Breast epithelium (tissue), 4 donors: ENCODE measurements around the gene ANKRD44. TPM values are rescaled to one million over a fixed set of nuclear protein-coding genes. Genes with fewer than 3 reads are reported as not detected.

Experiments
- DNase-seq, 2 donors: peaks; one replicate each; pipeline ENCODE4 v3.0.0-alpha.2; 2019; ENCODE audit warnings: low spot score in 2 of 2
- H3K27ac ChIP-seq, 2 donors: fragments of 200-600 bp; sonication (generic) in 1 of 2; one replicate each; pipeline ENCODE4 v1.5.1; 2016 to 2019; ENCODE audit warnings: mild to moderate bottlenecking in 1 of 2
- H3K27me3 ChIP-seq, 2 donors: fragments of 200-600 bp; sonication (generic) in 1 of 2; one replicate each; pipeline versions ENCODE4 v1.5.1 to v1.6.0; 2017 to 2019; ENCODE audit warnings: control low read depth in 1 of 2, mild to moderate bottlenecking in 1 of 2
- H3K36me3 ChIP-seq: fragments of 200-600 bp; one replicate; pipeline ENCODE4 v1.5.1; 2019
- H3K4me1 ChIP-seq, 2 donors: fragments of 200-600 bp; sonication (generic); one replicate each; pipeline ENCODE4 v1.5.1; 2016 to 2019; ENCODE audit warnings: control low read depth in 1 of 2
- H3K4me3 ChIP-seq, 3 donors: fragments of 200-600 bp; sonication (generic); 1 replicate in 2 of 3; 2 replicates in 1 of 3; pipeline ENCODE4 v1.5.1; 2016 to 2019; ENCODE audit warnings: mild to moderate bottlenecking in 3 of 3, moderate library complexity in 2 of 3
- H3K9me3 ChIP-seq, 2 donors: fragments of 200-600 bp; sonication (generic) in 1 of 2; one replicate each; pipeline ENCODE4 v1.5.1; 2016 to 2019; ENCODE audit warnings: control low read depth in 1 of 2
- POLR2A ChIP-seq: fragments of 450-650 bp; IDR thresholded peaks from one replicate; pipeline ENCODE4 v1.6.1; 2016; ENCODE audit warnings: antibody characterized with exemption, mild to moderate bottlenecking, moderate library complexity
- POLR2AphosphoS5 ChIP-seq, 3 donors: sonication (generic); formaldehyde crosslinking; IDR thresholded peaks; one replicate each; pipeline ENCODE4 v1.6.1; 2017; ENCODE audit warnings: antibody characterized with exemption in 3 of 3
- intact Hi-C: fragments of 100-400 bp; cut with DNase I; formaldehyde crosslinking; loops from one replicate; pipeline ENCODE4 v1.15.1; 2023; ENCODE audit warnings: low total_unique reads
- total RNA-seq, 3 donors: library from RNA; depleted of rRNA; stranded (reverse); fragments of >200 nt; gene quantifications; one replicate each; pipeline ENCODE4 v1.1.0, GENCODE V29; 2016
- TF ChIP-seq, protein P1 (sequence below), 3 donors: fragments of 450-650 bp; IDR thresholded peaks; one replicate each; pipeline ENCODE4 v1.5.1; 2016 to 2017; ENCODE audit warnings: antibody characterized with exemption in 3 of 3, mild to moderate bottlenecking in 3 of 3, moderate library complexity in 3 of 3

The ANKRD44 gene
- total RNA-seq, 3 donors from 2014 or later, result 18.0 to 41.3 (median 19.9) TPM

DNA sequence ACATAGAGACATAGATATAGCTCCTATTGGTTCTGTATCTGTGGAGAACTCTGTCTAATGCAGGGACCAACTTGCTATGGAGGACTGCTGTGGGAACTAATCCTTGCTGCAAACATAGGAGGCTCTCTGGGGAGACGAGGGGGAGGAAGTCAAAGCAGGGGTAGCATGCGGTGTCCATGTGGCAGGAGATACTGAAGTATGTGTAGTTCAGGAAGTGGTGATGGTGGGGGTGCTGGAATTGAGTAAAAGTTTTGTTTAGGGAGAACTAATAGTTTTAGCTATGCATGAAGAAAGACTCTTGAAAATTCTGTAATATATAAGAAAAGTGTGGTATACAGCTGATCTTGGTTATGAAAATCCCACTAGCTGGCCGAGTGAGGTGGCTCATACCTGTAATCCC, 62.0 kb downstream of the ANKRD44 start:
- H3K27me3 ChIP-seq, result no peaks in the 10 kb centered on the region
- DNase-seq, result no peak
- H3K9me3 ChIP-seq, result no peaks in the 10 kb centered on the region

DNA sequence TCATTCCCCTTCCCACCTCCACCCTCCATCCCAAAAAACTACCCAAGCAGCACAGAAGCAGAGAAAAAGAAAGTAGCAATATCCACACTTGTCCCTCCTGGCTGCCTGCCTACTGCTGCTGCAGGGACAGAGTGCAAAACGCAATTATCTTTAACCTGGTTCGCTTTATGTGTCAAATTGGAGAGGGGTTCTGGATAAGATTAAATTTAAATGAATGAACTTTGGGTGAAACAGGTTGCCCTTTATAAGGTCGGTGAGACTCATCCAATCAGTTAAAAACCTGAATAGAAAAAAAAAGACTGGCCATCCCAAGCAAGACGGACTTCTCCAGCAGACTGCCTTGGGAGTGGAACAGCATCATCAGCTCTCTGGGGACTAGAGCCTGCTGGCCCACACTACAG, 62.6 kb downstream of the ANKRD44 start:
- Histone ChIP-seq H3K27ac (no peak overlapping the region), H3K4me1 (no peaks in the 10 kb centered on the region), H3K36me3 (no peaks in the 10 kb centered on the region), H3K27me3 (no peaks in the 10 kb centered on the region), H3K9me3 (no peaks in the 10 kb centered on the region), H3K4me3 (no peak overlapping the region)
- TF ChIP-seq, protein P1, sequence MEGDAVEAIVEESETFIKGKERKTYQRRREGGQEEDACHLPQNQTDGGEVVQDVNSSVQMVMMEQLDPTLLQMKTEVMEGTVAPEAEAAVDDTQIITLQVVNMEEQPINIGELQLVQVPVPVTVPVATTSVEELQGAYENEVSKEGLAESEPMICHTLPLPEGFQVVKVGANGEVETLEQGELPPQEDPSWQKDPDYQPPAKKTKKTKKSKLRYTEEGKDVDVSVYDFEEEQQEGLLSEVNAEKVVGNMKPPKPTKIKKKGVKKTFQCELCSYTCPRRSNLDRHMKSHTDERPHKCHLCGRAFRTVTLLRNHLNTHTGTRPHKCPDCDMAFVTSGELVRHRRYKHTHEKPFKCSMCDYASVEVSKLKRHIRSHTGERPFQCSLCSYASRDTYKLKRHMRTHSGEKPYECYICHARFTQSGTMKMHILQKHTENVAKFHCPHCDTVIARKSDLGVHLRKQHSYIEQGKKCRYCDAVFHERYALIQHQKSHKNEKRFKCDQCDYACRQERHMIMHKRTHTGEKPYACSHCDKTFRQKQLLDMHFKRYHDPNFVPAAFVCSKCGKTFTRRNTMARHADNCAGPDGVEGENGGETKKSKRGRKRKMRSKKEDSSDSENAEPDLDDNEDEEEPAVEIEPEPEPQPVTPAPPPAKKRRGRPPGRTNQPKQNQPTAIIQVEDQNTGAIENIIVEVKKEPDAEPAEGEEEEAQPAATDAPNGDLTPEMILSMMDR (IDR thresholded peaks at IDR 0.05), result no peak
- TF ChIP-seq POLR2A (no peak), POLR2AphosphoS5 (IDR thresholded peaks at IDR 0.05) (no peak)
- intact Hi-C loops, result no loop called here
- DNase-seq, result no peak

More for the DNA sequence above, 62.0 kb downstream of the ANKRD44 start:
- no peak for TF ChIP-seq POLR2AphosphoS5 (IDR thresholded peaks at IDR 0.05)
- TF ChIP-seq POLR2A, result no peak
- TF ChIP-seq, protein P1 (IDR thresholded peaks at IDR 0.05), result no peak
- intact Hi-C loops, result no loop called here
- Histone ChIP-seq H3K4me1 (no peaks in the 10 kb centered on the region), H3K4me3 (no peak overlapping the region), H3K27ac (no peak overlapping the region), H3K36me3 (no peaks in the 10 kb centered on the region)

DNA sequence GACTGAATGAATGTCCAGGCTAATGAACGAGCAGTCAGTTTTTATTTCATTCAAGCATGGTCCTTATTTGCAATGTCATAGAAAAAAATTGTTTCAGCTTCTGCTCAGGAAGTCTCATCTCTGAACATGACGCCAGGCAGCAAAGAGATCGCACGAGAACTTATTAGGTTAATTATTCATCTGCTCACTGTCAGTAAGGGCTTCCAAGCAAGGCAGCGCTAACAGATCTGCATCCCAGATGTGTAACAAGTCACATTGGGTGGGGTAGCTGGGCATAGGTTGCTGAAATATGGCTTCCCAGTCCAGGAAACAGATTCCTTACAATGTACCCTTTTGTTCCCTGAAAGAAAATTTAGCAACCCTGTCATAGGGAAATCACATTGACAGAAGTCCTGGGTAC, 63.5 kb downstream of the ANKRD44 start:
- H3K9me3 ChIP-seq, result no peaks in the 10 kb centered on the region
- no peak overlapping the region for H3K27ac ChIP-seq
- H3K4me3 ChIP-seq, result no peak overlapping the region
- intact Hi-C loops, result no loop called here
- no peaks in the 10 kb centered on the region for H3K27me3 ChIP-seq
- no peaks in the 10 kb centered on the region for H3K36me3 ChIP-seq
- no peaks in the 10 kb centered on the region for H3K4me1 ChIP-seq
- DNase-seq, result no peak
- no peak for TF ChIP-seq POLR2A
- TF ChIP-seq POLR2AphosphoS5 (IDR thresholded peaks at IDR 0.05), result no peak
- TF ChIP-seq, protein P1 (IDR thresholded peaks at IDR 0.05), result no peak

DNA sequence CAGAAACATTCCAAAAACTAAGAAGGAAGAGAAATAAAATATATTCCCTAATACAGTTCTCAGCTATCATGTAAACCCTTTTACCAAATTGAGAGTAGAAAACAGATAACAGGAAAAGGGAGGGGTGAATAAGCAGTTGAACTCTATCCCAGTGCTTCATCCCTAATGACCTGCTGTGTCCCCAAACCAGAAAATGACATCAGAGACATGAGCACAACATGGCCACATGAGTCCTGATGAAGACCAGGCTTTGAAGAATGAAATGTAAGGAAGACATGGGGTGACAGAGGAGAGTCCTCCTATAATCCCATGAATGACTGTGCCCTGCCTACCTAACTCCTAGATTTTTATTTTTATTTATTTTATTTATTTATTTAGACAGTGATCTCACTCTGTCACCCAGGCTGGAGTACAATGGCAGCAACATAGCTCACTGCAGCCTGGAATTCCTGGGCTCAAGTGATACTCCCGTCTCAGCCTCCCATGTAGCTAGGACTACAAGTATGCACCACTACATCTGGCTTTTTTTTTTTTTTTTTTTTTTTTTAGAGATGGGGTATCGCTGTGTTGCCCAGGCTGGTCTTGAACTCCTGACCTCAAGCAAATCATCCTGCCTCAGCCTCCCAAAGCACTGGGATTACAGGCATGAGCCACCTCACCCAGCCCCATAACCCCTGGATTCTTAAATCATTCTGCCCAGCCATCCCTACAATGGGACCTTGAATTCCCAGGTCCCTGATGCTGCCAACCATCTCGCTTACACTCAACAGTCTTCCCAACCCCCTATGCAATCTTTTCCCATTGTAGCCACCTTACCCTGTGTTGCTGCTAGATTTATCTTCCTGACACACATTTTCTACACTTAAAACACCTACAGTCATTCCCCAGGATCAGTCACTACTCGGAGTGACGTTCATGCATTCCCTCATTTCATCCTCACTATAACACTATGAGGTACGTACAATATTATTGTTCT, 64.5 kb downstream of the ANKRD44 start:
- TF ChIP-seq POLR2A (no peak), POLR2AphosphoS5 (IDR thresholded peaks at IDR 0.05) (no peak)
- TF ChIP-seq, protein P1 (IDR thresholded peaks at IDR 0.05), result no peak
- no peaks in the 10 kb centered on the region for H3K27me3 ChIP-seq
- DNase-seq, result no peak
- H3K36me3 ChIP-seq, result no peaks in the 10 kb centered on the region
- H3K27ac ChIP-seq, result no peak overlapping the region
- no peak overlapping the region for H3K4me3 ChIP-seq
- intact Hi-C loops, result no loop called here
- no peaks in the 10 kb centered on the region for H3K4me1 ChIP-seq
- H3K9me3 ChIP-seq, result no peaks in the 10 kb centered on the region

DNA sequence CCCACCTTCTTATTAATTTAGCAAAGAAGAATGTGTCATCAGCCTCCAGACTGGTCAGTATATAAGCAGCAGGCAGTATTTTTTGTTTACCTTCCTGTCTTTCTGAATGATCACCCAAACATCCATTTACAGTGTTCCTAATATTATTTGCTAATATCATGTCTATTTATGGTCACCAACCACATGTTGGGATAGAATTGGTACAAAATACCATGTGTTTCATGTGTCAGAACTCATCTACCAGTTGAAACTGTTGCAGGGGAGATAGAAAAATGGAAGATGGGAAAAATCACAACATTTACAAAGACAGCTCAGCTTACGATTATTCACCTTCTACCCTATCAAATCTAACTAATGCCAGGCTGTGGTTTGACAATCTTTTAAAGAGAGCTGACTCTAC, 66.2 kb downstream of the ANKRD44 start:
- Histone ChIP-seq H3K36me3 (no peaks in the 10 kb centered on the region), H3K27me3 (no peaks in the 10 kb centered on the region), H3K27ac (no peak overlapping the region), H3K9me3 (no peaks in the 10 kb centered on the region), H3K4me1 (no peaks in the 10 kb centered on the region), H3K4me3 (no peak overlapping the region)
- TF ChIP-seq, protein P1 (IDR thresholded peaks at IDR 0.05), result no peak
- no peak for TF ChIP-seq POLR2A
- TF ChIP-seq POLR2AphosphoS5 (IDR thresholded peaks at IDR 0.05), result no peak
- DNase-seq, result no peak
- intact Hi-C loops, result no loop called here
